GM23338 (cell line): Measurements from ENCODE around the gene MAST4. TPM values are rescaled to one million over a fixed set of nuclear protein-coding genes. Genes with fewer than 3 reads are reported as not detected.
A peak's percentile ranks its signal among the peaks of the same experiment; 100 is the strongest.

ENCODE experiments used
- ATAC-seq: fragments of 200-7000 bp; cut with Tn5 transposase; 3 replicates; pipeline ENCODE4 v1.9.1; 2020
- DNase-seq: peaks from one replicate; pipeline ENCODE4 v3.0.0-alpha.2; 2015; ENCODE audit warnings: low spot score
- H2AFZ ChIP-seq: fragments of 200-600 bp; sonication (generic); 2 replicates; pipeline ENCODE4 v1.8.0; 2016; ENCODE audit warnings: antibody characterized with exemption, mild to moderate bottlenecking, moderate library complexity
- H3F3A ChIP-seq: fragments of 200-600 bp; sonication (generic); replicated peaks from 2 replicates; pipeline ENCODE4 v1.8.0; 2017; ENCODE audit warnings: antibody characterized with exemption, mixed run types, low read depth
- H3K27ac ChIP-seq: fragments of 200-600 bp; sonication (generic); 2 replicates; pipeline ENCODE4 v1.6.1; 2016; ENCODE audit warnings: low read depth
- H3K27me3 ChIP-seq: fragments of 200-600 bp; sonication (generic); 2 replicates; pipeline ENCODE4 v1.8.0; 2016; ENCODE audit warnings: mild to moderate bottlenecking, mixed run types, moderate library complexity; ENCODE audit not compliant: insufficient read depth
- H3K36me3 ChIP-seq: fragments of 200-600 bp; sonication (generic); 2 replicates; pipeline ENCODE4 v1.8.0; 2016; ENCODE audit warnings: mild to moderate bottlenecking; ENCODE audit not compliant: insufficient read depth
- H3K4me1 ChIP-seq: fragments of 200-600 bp; sonication (generic); 2 replicates; pipeline ENCODE4 v1.8.0; 2016; ENCODE audit warnings: mild to moderate bottlenecking, moderate library complexity; ENCODE audit not compliant: insufficient read depth
- H3K4me2 ChIP-seq: fragments of 200-600 bp; sonication (generic); 2 replicates; pipeline ENCODE4 v1.7.1; 2017; ENCODE audit warnings: mixed run types
- H3K4me3 ChIP-seq: fragments of 200-600 bp; sonication (generic); 2 replicates; pipeline ENCODE4 v1.6.1; 2016; ENCODE audit warnings: mixed run types
- H3K79me2 ChIP-seq: fragments of 200-600 bp; sonication (generic); replicated peaks from 2 replicates; pipeline ENCODE4 v1.8.0; 2017; ENCODE audit warnings: mild to moderate bottlenecking; ENCODE audit not compliant: insufficient read depth
- H3K9me2 ChIP-seq: fragments of 200-600 bp; sonication (generic); 2 replicates; pipeline ENCODE4 v1.8.0; 2017; ENCODE audit not compliant: insufficient read depth
- H4K20me1 ChIP-seq: fragments of 200-600 bp; sonication (generic); replicated peaks from 2 replicates; pipeline ENCODE4 v1.8.0; 2017; ENCODE audit warnings: mild to moderate bottlenecking; ENCODE audit not compliant: insufficient read depth
- H3K27ac Mint-ChIP-seq: 2 replicates; pipeline ENCODE4 v1.8.0; 2020; ENCODE audit warnings: inconsistent platforms, mild to moderate bottlenecking, moderate library complexity, mixed read lengths
- H3K27me3 Mint-ChIP-seq: 3 replicates; pipeline ENCODE4 v1.8.0; 2022; ENCODE audit warnings: low read depth, mild to moderate bottlenecking, moderate library complexity, mixed read lengths, inconsistent platforms; ENCODE audit not compliant: insufficient read depth, poor library complexity
- H3K36me3 Mint-ChIP-seq: 3 replicates; pipeline ENCODE4 v1.8.0; 2021; ENCODE audit warnings: low read depth, mild to moderate bottlenecking, inconsistent platforms, moderate library complexity, mixed read lengths
- H3K4me1 Mint-ChIP-seq: 3 replicates; pipeline ENCODE4 v1.8.0; 2020; ENCODE audit warnings: mild to moderate bottlenecking, inconsistent platforms, mixed read lengths
- H3K4me3 Mint-ChIP-seq: 3 replicates; pipeline ENCODE4 v1.8.0; 2021; ENCODE audit warnings: moderate library complexity, mild to moderate bottlenecking, inconsistent platforms, mixed read lengths
- H3K9me3 Mint-ChIP-seq: 3 replicates; pipeline ENCODE4 v1.8.0; 2020; ENCODE audit warnings: moderate library complexity, mild to moderate bottlenecking, inconsistent platforms, mixed read lengths
- CREB1 ChIP-seq: fragments of 250-450 bp; sonication (Bioruptor Pico); IDR thresholded peaks from 2 replicates; pipeline ENCODE4 v1.5.0; 2020; ENCODE audit warnings: low read depth, mild to moderate bottlenecking, moderate library complexity
- CTCF ChIP-seq, 2 experiments: fragments of 200-600 bp in 1 of 2; sonication (generic) in 1 of 2; conservative IDR thresholded peaks; 2 replicates each; pipeline versions ENCODE4 v1.5.1 to v1.6.1; 2016 to 2017; ENCODE audit warnings: antibody characterized with exemption in 2 of 2, low read depth in 2 of 2, mild to moderate bottlenecking in 2 of 2, moderate library complexity in 1 of 2
- ETS1 ChIP-seq: IDR thresholded peaks from 2 replicates; pipeline ENCODE4 v1.6.1; 2016; ENCODE audit warnings: antibody characterized with exemption
- EZH2 ChIP-seq: fragments of 200-600 bp; sonication (generic); IDR thresholded peaks from one replicate; pipeline ENCODE4 v1.8.0; 2017; ENCODE audit warnings: antibody characterized with exemption, mild to moderate bottlenecking, low read depth; ENCODE audit not compliant: unreplicated experiment
- EZH2phosphoT487 ChIP-seq: fragments of 200-600 bp; sonication (generic); IDR thresholded peaks from one replicate; pipeline ENCODE4 v1.8.1; 2018; ENCODE audit warnings: antibody characterized with exemption; ENCODE audit not compliant: unreplicated experiment
- JUNB ChIP-seq: IDR thresholded peaks from one replicate; pipeline ENCODE4 v1.6.1; 2016; ENCODE audit warnings: antibody characterized with exemption; ENCODE audit not compliant: unreplicated experiment
- NANOG ChIP-seq: IDR thresholded peaks from 2 replicates; pipeline ENCODE4 v1.6.1; 2016; ENCODE audit warnings: antibody characterized with exemption, borderline replicate concordance
- POLR2AphosphoS5 ChIP-seq: IDR thresholded peaks from 2 replicates; pipeline ENCODE4 v1.6.1; 2016; ENCODE audit warnings: antibody characterized with exemption, low read depth
- REST ChIP-seq: IDR thresholded peaks from one replicate; pipeline ENCODE4 v1.6.1; 2018; ENCODE audit warnings: antibody characterized with exemption; ENCODE audit not compliant: unreplicated experiment
- STAT1 ChIP-seq: IDR thresholded peaks from one replicate; pipeline ENCODE4 v1.6.1; 2016; ENCODE audit warnings: antibody characterized with exemption; ENCODE audit not compliant: unreplicated experiment
- ZNF114 ChIP-seq: fragments of 250-450 bp; sonication (Bioruptor Pico); IDR thresholded peaks from 2 replicates; pipeline ENCODE4 v1.5.0; 2020; ENCODE audit warnings: mild to moderate bottlenecking, moderate library complexity
- ZNF331 ChIP-seq: fragments of 250-450 bp; sonication (Bioruptor Pico); IDR thresholded peaks from 2 replicates; pipeline ENCODE4 v1.5.0; 2020; ENCODE audit warnings: low read depth, mild to moderate bottlenecking, moderate library complexity
- ZNF462 ChIP-seq: fragments of 250-450 bp; sonication (Bioruptor Pico); IDR thresholded peaks from 2 replicates; pipeline ENCODE4 v1.5.0; 2020; ENCODE audit warnings: mild to moderate bottlenecking, moderate library complexity
- polyA plus RNA-seq: library from polyadenylated mRNA; unstranded; fragments of >200 nt; fragmentation: Nextera tagmentation; extraction: Ambion mirVana; gene quantifications from 2 replicates; pipeline ENCODE4 v1.2.1, GENCODE V29; 2016
- total RNA-seq: library from RNA; depleted of rRNA; stranded (reverse); fragments of >200 nt; shearing (Covaris generic); gene quantifications from 2 replicates; pipeline ENCODE4 v1.2.3, GENCODE V29; 2014

Gene MAST4
- total and polyA plus RNA-seq, 2 experiments from 2014 or later = 3.6 to 8.5 TPM

GRCh38 chr5:67010684-67011409 lies 414.7 kb downstream of the MAST4 start:
- Mint-ChIP-seq H3K27ac (no peak overlapping the region), H3K4me1 (peaks cover 30% of the 10 kb centered on the region), H3K36me3 (no peaks in the 10 kb centered on the region), H3K9me3 (no peaks in the 10 kb centered on the region), H3K27me3 (no peaks in the 10 kb centered on the region), H3K4me3 (no peak overlapping the region)
- peak overlapping the region; percentile 11; the same call in 1 of the 2 replicates for H2AFZ ChIP-seq
- H3K27me3 ChIP-seq = peaks cover 9% of the 10 kb centered on the region
- no peaks in the 10 kb centered on the region for H3K79me2 ChIP-seq
- H4K20me1 ChIP-seq = no peaks in the 10 kb centered on the region; the same call in 1 of the 2 replicates
- ATAC-seq (peak; percentile 62), DNase-seq (peak; percentile 9)
- TF ChIP-seq ETS1 = no peak
- TF ChIP-seq CTCF (conservative IDR thresholded peaks at IDR 0.05; ENCODE audit: low read depth in 2 of 2) = no peak
- no peak for TF ChIP-seq JUNB
- no peak for TF ChIP-seq STAT1
- TF ChIP-seq CREB1 (CRISPR knock-in tag) = no peak
- TF ChIP-seq POLR2AphosphoS5 = no peak
- TF ChIP-seq NANOG = no peak
- no peak for TF ChIP-seq EZH2
- TF ChIP-seq REST = no peak
- no peak for TF ChIP-seq ZNF331 (CRISPR knock-in tag)
- TF ChIP-seq ZNF462 (CRISPR knock-in tag) = no peak
- no peak for TF ChIP-seq ZNF114 (CRISPR knock-in tag)
- no peak for TF ChIP-seq EZH2phosphoT487
- no peak overlapping the region for H3K4me2 ChIP-seq
- H3K4me3 ChIP-seq = no peak overlapping the region
- H3K27ac ChIP-seq = no peak overlapping the region
- no peaks in the 10 kb centered on the region for H3F3A ChIP-seq
- peaks cover 7% of the 10 kb centered on the region; the same call in 1 of the 2 replicates for H3K4me1 ChIP-seq
- no peaks in the 10 kb centered on the region for H3K9me2 ChIP-seq
- no peaks in the 10 kb centered on the region for H3K36me3 ChIP-seq
